Keratinocyte (primary cell): ENCODE data around the gene FAM186B.

Source experiments
- CTCF ChIP-seq, 3 experiments: IDR thresholded peaks in 1 of 3; conservative IDR thresholded peaks in 1 of 3; optimal IDR thresholded peaks in 1 of 3; 2 replicates in 2 of 3; 3 replicates in 1 of 3; pipeline versions ENCODE3 to v1.5.1; 2011; ENCODE audit warnings: low read length in 3 of 3, mild to moderate bottlenecking in 3 of 3, moderate library complexity in 2 of 3, control low read depth in 1 of 3, inconsistent platforms in 1 of 3; ENCODE audit not compliant: insufficient read depth in 2 of 3; ENCODE audit errors: extremely low read depth in 1 of 3
- EZH2 ChIP-seq: IDR thresholded peaks from one replicate; pipeline ENCODE4 v1.6.1; 2012; ENCODE audit warnings: inconsistent platforms, mild to moderate bottlenecking, low read length, moderate library complexity

GRCh38 chr12:49558526-49558925 is 46.9 kb downstream of the FAM186B start:
- TF ChIP-seq CTCF (optimal IDR thresholded peaks at IDR 0.05 in 1 of 3, IDR thresholded peaks at IDR 0.05 in 1 of 3, conservative IDR thresholded peaks at IDR 0.05 in 1 of 3; ENCODE audit: extremely low read depth in 1 of 3, insufficient read depth in 2 of 3, low read length in 3 of 3) = no peak
- no peak for TF ChIP-seq EZH2
